Parathyroid adenoma (tissue), 2 donors: ENCODE data around the gene E2F3.

Source experiments
- H2AFZ ChIP-seq: fragments of 300-600 bp; sonication (generic); one replicate; pipeline ENCODE4 v1.7.0; 2017; ENCODE audit warnings: antibody characterized with exemption, mild to moderate bottlenecking
- H3K27ac ChIP-seq: fragments of 300-600 bp; sonication (generic); one replicate; pipeline ENCODE4 v1.7.0; 2017
- H3K27me3 ChIP-seq: fragments of 300-600 bp; sonication (generic); one replicate; pipeline ENCODE4 v1.7.0; 2017; ENCODE audit warnings: low read length; ENCODE audit not compliant: control insufficient read depth, insufficient read depth
- H3K36me3 ChIP-seq: fragments of 300-600 bp; sonication (generic); one replicate; pipeline ENCODE4 v1.7.0; 2017; ENCODE audit warnings: low read length; ENCODE audit not compliant: control insufficient read depth, insufficient read depth
- H3K4me1 ChIP-seq: fragments of 300-600 bp; sonication (generic); one replicate; pipeline ENCODE4 v1.7.0; 2017; ENCODE audit warnings: control low read depth
- H3K4me2 ChIP-seq: fragments of 300-600 bp; sonication (generic); one replicate; pipeline ENCODE4 v1.7.0; 2017; ENCODE audit warnings: low read length
- H3K4me3 ChIP-seq: fragments of 300-600 bp; sonication (generic); one replicate; pipeline ENCODE4 v1.7.0; 2017; ENCODE audit warnings: low read depth, low read length
- H3K79me2 ChIP-seq: fragments of 300-600 bp; sonication (generic); one replicate; pipeline ENCODE4 v1.7.0; 2017; ENCODE audit warnings: control low read depth
- H3K9ac ChIP-seq: fragments of 300-600 bp; sonication (generic); one replicate; pipeline ENCODE4 v1.7.0; 2017; ENCODE audit warnings: mild to moderate bottlenecking
- H3K9me3 ChIP-seq: fragments of 300-600 bp; sonication (generic); one replicate; pipeline ENCODE4 v1.7.0; 2017; ENCODE audit warnings: low read length; ENCODE audit not compliant: control insufficient read depth
- TF ChIP-seq, protein P1 (sequence below): fragments of 300-600 bp; sonication (generic); IDR thresholded peaks from one replicate; pipeline ENCODE4 v1.7.0; 2017; ENCODE audit warnings: antibody characterized with exemption, mild to moderate bottlenecking
- donor health status: primary hyperparathyroidism.

E2F3 gene

DNA sequence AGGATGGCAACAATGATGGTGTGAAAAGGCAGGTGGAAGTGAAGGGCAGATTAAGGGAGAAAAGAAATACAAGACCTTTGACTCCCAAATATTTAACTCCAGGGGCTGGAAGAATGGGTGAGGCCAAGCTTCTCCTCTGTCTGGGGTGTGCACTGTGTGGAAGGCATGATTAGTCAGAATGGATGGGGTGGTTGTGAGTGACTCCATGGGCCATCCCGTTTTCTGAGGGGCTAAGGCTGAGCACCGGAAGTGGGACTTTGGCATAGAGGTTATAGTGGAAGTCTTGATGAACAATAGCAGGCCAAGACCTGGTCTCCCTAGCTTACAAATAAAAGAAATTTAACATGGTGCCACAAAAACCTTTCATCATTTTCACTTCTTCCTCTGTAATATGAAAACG, 12.1 kb downstream of the E2F3 start:
- Histone ChIP-seq H2AFZ (no peak overlapping the region), H3K36me3 (no peaks in the 10 kb centered on the region), H3K4me2 (no peak overlapping the region), H3K4me3 (no peak overlapping the region), H3K27me3 (no peaks in the 10 kb centered on the region), H3K79me2 (peaks cover 7% of the 10 kb centered on the region), H3K9me3 (no peaks in the 10 kb centered on the region), H3K4me1 (no peaks in the 10 kb centered on the region), H3K9ac (no peak overlapping the region), H3K27ac (no peak overlapping the region)
- TF ChIP-seq, protein P1, sequence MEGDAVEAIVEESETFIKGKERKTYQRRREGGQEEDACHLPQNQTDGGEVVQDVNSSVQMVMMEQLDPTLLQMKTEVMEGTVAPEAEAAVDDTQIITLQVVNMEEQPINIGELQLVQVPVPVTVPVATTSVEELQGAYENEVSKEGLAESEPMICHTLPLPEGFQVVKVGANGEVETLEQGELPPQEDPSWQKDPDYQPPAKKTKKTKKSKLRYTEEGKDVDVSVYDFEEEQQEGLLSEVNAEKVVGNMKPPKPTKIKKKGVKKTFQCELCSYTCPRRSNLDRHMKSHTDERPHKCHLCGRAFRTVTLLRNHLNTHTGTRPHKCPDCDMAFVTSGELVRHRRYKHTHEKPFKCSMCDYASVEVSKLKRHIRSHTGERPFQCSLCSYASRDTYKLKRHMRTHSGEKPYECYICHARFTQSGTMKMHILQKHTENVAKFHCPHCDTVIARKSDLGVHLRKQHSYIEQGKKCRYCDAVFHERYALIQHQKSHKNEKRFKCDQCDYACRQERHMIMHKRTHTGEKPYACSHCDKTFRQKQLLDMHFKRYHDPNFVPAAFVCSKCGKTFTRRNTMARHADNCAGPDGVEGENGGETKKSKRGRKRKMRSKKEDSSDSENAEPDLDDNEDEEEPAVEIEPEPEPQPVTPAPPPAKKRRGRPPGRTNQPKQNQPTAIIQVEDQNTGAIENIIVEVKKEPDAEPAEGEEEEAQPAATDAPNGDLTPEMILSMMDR = no peak

DNA sequence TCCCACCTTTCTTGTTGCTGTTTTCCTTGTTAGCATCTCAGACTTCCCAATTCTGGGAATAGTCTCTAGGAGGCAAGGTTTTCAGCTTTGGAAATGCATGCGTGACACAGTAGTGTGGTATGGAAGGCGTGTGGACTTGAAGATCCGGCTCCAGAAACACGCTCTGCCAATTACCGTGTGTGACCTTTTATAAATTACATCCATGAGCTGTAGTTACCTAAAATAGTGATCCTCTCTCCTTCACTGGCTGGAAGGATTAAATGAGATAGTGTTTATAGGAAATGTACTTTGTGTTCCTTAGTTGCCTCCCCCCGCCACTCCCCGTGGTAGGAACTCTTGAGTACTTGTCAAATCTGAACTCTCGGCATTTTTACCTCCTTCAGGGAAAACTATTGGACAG, 13.0 kb downstream of the E2F3 start:
- Histone ChIP-seq H3K36me3 (no peaks in the 10 kb centered on the region), H3K27me3 (no peaks in the 10 kb centered on the region), H3K4me3 (no peak overlapping the region), H3K27ac (no peak overlapping the region), H3K4me1 (no peaks in the 10 kb centered on the region), H3K9ac (no peak overlapping the region), H3K79me2 (peaks cover 7% of the 10 kb centered on the region), H3K4me2 (no peak overlapping the region), H2AFZ (no peak overlapping the region), H3K9me3 (no peaks in the 10 kb centered on the region)
- TF ChIP-seq, protein P1 = no peak

DNA sequence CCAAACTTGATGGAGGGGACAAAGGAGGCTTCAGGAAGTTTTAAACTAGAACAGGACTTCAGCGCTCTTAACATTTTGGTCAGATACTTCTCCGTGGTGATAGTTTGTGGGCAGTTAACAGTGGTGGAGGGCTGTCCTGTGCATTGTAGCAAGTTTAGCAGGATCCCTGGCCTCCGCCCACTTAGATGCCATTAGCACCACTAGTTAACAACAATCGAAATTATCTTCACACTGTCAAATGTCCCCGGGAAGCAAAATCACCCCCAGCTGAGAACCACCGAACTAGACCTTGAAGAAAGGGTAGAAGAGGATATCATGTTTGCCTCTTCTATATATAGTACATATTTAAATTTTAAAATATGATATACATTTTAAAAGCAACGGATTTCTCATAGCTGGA, 13.6 kb downstream of the E2F3 start:
- H3K4me3 ChIP-seq = no peak overlapping the region
- no peaks in the 10 kb centered on the region for H3K27me3 ChIP-seq
- H2AFZ ChIP-seq = no peak overlapping the region
- H3K9ac ChIP-seq = no peak overlapping the region
- H3K27ac ChIP-seq = no peak overlapping the region
- no peaks in the 10 kb centered on the region for H3K9me3 ChIP-seq
- no peak overlapping the region for H3K4me2 ChIP-seq
- TF ChIP-seq, protein P1 = no peak
- H3K36me3 ChIP-seq = no peaks in the 10 kb centered on the region
- H3K79me2 ChIP-seq = peaks cover 7% of the 10 kb centered on the region
- H3K4me1 ChIP-seq = no peaks in the 10 kb centered on the region

GRCh38 chr6:20415712-20416454, 14.2 kb downstream of the E2F3 start:
- no peaks in the 10 kb centered on the region for H3K4me1 ChIP-seq
- no peak overlapping the region for H2AFZ ChIP-seq
- no peaks in the 10 kb centered on the region for H3K36me3 ChIP-seq
- H3K9ac ChIP-seq = no peak overlapping the region
- no peak overlapping the region for H3K4me3 ChIP-seq
- no peaks in the 10 kb centered on the region for H3K27me3 ChIP-seq
- H3K79me2 ChIP-seq = peaks cover 7% of the 10 kb centered on the region
- H3K9me3 ChIP-seq = no peaks in the 10 kb centered on the region
- TF ChIP-seq, protein P1 = no peak
- H3K4me2 ChIP-seq = no peak overlapping the region
- no peak overlapping the region for H3K27ac ChIP-seq
